Activated T-helper 1 cell treated with anti-CD3 and anti-CD28 coated beads, Interleukin-12 subunit alpha, Interleukin-12 subunit beta, Interleukin-2, Interleukin-4 antibody, amounts not matched to agents 30 ng/mL and 10 ng/mL and 1 ng/mL, durations not matched to agents 14 hours and 24 hours and 36 hours (primary cell): Measurements from ENCODE around the gene EMILIN3. TPM values are rescaled to one million over a fixed set of nuclear protein-coding genes. Genes with fewer than 3 reads are reported as not detected.

Experiments used
- total RNA-seq: library from RNA; stranded (reverse); gene quantifications from 2 replicates; pipeline ENCODE4 v1.2.3, GENCODE V29; 2022

The EMILIN3 gene
- total RNA-seq, 1 donor from 2014 or later, result 0.65 TPM

Other genes starting within 250 kb of the EMILIN3 start
- gene PLCG1, start 229.3 kb downstream of the EMILIN3 start, total RNA-seq, result 203 and 205 TPM in 2 replicates
- gene ZHX3, start 49.1 kb downstream of the EMILIN3 start, total RNA-seq, result 9.5 and 11.9 TPM in 2 replicates
- gene LPIN3, start 26.0 kb downstream of the EMILIN3 start, total RNA-seq, result 1.1 and 1.4 TPM in 2 replicates